Heart left ventricle (tissue), 13 donors: ENCODE data around the gene HAGHL.

Source experiments
- POLR2A ChIP-seq, 2 donors: fragments of 450-650 bp; IDR thresholded peaks; one replicate each; pipeline ENCODE4 v1.6.1; 2017; ENCODE audit warnings: antibody characterized with exemption in 2 of 2, mild to moderate bottlenecking in 2 of 2, moderate library complexity in 2 of 2
- TF ChIP-seq, protein P1 (sequence below), 12 donors: fragments of 200-600 bp; sonication (generic) in 4 of 12; IDR thresholded peaks; one replicate each; pipeline versions ENCODE4 v1.5.0 to v1.8.0; 2018 to 2022; ENCODE audit warnings: antibody characterized with exemption in 12 of 12, mild to moderate bottlenecking in 5 of 12
- donor health status: ischemic (EF 13 %, LVEDD 7.1; RV severe dilation, severe dysfunction).
- donor health status: DM: no; HTN: yes; CAD: no.
- donor health status: DM: no; HTN: no; CAD: no.
- donor health status: ischemic (EF 25% LVEDD 6.9; RV normal size, moderate dysfunction).
- donor health status: ischemic (EF 25% LVEDD 5.7; RV mildly dilated, moderate dysfunction).
- donor health status: ischemic (EF 35%, LVEDD 5.7; RV mildly dilated, moderate dysfunction).
- donor health status: nonischemic (EF 11% LVEDD 7.7; RV severe dilation, severe dysfunction).
- donor health status: DM: yes; HTN: yes; CAD: no.
- donor health status: PGD.
- donor health status: ischemic (EF 29% LVEDD 5.4; RV normal size, mild dysfunction).
- donor health status: nonischemic (EF 23%, LVEDD 6.1; RV moderate dilation, normal function).

DNA sequence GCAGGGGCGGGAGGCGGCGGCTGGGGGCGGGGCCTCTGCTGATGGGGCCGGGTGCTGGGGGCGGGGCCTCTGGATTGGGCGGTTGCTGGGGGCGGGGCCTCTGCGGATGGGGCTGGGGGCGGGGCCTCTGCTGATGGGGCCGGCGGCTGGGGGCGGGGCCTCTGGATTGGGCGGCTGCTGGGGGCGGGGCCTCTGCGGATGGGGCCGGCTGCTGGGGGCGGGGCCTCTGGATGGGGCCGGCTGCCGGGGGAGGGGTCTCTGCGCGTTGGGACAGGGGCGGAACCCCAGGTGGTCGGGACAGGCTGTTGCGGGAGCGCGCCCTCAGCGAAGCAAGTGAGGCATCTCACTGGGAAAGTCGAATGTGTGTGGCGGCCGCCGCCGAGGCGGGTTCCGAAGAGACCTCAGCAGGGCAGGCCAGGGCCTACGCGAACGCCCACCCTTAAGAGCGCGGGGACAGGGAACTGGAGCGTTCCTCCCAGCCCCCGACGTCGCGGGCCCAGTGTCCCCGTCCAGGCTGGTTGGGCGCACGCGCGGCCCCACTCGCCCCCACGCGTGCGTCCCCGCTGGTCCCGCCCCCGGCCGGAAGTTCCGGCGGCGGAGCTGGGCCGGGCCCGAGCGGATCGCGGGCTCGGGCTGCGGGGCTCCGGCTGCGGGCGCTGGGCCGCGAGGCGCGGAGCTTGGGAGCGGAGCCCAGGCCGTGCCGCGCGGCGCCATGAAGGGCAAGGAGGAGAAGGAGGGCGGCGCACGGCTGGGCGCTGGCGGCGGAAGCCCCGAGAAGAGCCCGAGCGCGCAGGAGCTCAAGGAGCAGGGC, 46.9 kb upstream of the HAGHL start, which contains the start of gene STUB1:
- TF ChIP-seq POLR2A (IDR thresholded peaks at IDR 0.05) = peak; percentile 60 to 80
- TF ChIP-seq, protein P1, sequence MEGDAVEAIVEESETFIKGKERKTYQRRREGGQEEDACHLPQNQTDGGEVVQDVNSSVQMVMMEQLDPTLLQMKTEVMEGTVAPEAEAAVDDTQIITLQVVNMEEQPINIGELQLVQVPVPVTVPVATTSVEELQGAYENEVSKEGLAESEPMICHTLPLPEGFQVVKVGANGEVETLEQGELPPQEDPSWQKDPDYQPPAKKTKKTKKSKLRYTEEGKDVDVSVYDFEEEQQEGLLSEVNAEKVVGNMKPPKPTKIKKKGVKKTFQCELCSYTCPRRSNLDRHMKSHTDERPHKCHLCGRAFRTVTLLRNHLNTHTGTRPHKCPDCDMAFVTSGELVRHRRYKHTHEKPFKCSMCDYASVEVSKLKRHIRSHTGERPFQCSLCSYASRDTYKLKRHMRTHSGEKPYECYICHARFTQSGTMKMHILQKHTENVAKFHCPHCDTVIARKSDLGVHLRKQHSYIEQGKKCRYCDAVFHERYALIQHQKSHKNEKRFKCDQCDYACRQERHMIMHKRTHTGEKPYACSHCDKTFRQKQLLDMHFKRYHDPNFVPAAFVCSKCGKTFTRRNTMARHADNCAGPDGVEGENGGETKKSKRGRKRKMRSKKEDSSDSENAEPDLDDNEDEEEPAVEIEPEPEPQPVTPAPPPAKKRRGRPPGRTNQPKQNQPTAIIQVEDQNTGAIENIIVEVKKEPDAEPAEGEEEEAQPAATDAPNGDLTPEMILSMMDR (IDR thresholded peaks at IDR 0.05) = no peak
